ENCODE data around the gene ZFPM1.

ZFPM1 gene

DNA sequence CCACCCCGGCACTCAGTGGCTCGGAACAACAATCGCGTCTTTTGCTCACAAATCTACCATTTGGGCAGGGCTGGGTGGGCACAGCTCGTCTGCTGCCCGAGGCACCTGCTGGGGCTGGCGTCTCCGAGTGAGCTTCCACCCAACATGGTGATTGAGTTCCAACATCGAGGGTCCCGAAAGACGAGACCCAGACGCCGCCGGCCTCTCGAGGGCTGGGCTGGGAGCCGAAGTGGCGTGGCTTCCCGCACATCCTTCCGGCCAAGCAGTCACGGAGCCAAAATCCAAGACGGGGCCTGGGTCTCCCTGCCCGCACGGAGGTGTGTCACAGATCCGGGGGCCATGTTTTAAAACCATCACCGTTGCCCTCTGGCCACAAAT is 7.5 kb upstream of the ZFPM1 start:
- TF ChIP-seq ZFX (IDR thresholded peaks at IDR 0.05; ENCODE audit: borderline replicate concordance), result no peak
- TF ChIP-seq, protein P1, sequence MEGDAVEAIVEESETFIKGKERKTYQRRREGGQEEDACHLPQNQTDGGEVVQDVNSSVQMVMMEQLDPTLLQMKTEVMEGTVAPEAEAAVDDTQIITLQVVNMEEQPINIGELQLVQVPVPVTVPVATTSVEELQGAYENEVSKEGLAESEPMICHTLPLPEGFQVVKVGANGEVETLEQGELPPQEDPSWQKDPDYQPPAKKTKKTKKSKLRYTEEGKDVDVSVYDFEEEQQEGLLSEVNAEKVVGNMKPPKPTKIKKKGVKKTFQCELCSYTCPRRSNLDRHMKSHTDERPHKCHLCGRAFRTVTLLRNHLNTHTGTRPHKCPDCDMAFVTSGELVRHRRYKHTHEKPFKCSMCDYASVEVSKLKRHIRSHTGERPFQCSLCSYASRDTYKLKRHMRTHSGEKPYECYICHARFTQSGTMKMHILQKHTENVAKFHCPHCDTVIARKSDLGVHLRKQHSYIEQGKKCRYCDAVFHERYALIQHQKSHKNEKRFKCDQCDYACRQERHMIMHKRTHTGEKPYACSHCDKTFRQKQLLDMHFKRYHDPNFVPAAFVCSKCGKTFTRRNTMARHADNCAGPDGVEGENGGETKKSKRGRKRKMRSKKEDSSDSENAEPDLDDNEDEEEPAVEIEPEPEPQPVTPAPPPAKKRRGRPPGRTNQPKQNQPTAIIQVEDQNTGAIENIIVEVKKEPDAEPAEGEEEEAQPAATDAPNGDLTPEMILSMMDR (IDR thresholded peaks at IDR 0.05), result no peak; the same call in 1 of the 2 replicates
- no peak overlapping the region for H3K27ac ChIP-seq

DNA sequence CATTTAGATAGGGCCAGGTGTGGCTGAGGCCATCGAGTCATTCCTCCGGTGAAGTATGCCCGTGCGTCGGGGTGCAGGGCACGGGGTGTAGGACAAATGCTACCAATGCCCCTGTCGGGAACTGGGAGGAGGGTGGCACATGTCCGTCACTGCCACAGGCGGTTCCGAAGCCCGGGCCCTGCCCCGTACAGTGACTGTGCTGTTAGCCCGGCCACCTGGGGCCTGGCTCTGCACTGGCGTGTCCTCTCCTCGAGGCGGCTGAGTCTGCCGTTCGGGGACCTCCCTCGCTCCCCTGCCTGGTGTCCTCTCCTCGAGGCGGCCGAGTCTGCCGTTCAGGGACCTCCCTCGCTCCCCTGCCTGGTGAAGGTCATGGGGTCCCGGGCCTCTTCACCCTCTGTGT is 7.0 kb upstream of the ZFPM1 start:
- TF ChIP-seq ZFX (IDR thresholded peaks at IDR 0.05; ENCODE audit: borderline replicate concordance), result no peak
- TF ChIP-seq, protein P1 (IDR thresholded peaks at IDR 0.05), result no peak
- H3K27ac ChIP-seq, result no peak overlapping the region

DNA sequence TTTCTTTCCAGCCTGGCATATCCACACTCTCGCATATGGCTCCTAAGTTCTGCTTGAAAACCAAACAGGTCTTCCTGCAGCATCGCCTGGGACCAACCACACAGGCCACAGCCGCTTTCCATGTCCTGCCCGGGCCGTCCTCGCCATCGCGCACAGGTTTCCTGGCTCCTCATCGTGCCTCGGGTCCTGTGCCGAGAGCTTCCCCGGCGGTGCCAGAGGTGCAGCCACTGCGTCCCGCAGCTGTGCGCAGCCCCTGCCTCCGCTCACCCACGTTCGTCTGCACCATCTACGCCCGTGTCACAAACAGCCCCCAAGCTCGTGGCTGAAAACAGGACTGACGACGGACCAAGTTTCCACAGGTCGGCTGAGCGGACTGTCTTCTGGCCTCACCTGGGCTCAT is 6.3 kb upstream of the ZFPM1 start:
- no peak overlapping the region for H3K27ac ChIP-seq
- TF ChIP-seq, protein P1 (IDR thresholded peaks at IDR 0.05), result no peak
- no peak for TF ChIP-seq ZFX (IDR thresholded peaks at IDR 0.05; ENCODE audit: borderline replicate concordance)

DNA sequence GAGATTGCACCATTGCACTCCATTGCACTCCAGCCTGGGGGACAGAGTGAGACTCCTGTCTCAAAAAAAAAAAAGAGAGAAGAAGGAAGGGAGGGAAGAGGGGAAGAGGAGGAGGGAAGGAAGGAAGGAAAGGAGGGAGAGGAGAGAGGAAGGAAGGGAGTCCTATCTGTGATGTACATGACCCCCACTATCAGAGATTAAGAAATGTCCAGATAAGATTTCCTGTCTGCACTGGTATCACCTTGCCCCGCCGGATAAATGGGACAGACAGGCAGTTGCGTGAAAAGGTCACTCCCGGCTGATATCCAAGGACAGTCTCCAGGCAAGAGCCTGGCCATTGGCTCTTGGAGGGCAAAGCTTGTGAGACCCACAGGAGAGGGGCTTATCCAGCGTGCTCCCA is 5.2 kb upstream of the ZFPM1 start:
- no peak overlapping the region for H3K27ac ChIP-seq
- TF ChIP-seq, protein P1 (IDR thresholded peaks at IDR 0.05), result no peak
- TF ChIP-seq ZFX (IDR thresholded peaks at IDR 0.05; ENCODE audit: borderline replicate concordance), result no peak

DNA sequence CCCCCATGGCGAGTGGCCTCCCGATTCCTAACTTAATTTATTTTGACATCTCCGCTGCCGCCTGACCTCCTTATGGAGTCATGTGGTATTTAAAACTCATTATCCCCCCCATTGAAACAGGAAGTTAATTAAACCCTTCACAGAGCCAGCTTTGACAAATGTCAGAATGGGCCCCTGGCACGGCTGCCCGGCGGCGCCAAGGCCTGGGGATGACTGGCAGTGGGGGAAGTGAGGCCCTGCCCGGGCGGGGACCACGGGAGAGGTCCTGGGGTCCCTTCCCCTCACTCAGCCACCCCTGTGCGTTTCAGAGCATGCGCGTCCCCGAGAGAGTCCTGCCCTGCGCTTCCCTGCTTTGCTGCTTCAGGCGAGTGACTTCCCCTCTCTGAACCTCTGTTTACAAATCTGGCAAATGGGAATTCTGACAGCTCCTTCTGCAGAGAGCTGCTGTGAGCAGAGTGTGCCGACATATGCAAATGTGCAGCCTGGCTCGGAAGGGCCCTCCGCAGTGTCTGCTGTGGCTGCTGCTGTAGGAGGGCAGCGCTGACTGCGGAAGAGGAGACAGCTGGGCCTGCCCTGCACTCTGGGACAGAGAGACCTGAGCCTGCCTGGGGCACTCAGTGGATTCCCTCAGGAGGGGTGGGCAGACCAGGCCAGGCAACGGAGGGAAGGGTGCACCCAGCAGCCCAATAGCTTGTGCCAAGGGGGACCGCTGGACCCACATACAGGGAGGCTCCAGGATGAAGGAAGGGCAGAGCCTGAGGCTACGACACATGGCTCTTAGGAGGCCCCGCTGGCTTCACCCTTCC is 4.4 kb upstream of the ZFPM1 start:
- TF ChIP-seq, protein P1 (IDR thresholded peaks at IDR 0.05), result no peak
- TF ChIP-seq ZFX (IDR thresholded peaks at IDR 0.05; ENCODE audit: borderline replicate concordance), result no peak
- no peak overlapping the region for H3K27ac ChIP-seq

DNA sequence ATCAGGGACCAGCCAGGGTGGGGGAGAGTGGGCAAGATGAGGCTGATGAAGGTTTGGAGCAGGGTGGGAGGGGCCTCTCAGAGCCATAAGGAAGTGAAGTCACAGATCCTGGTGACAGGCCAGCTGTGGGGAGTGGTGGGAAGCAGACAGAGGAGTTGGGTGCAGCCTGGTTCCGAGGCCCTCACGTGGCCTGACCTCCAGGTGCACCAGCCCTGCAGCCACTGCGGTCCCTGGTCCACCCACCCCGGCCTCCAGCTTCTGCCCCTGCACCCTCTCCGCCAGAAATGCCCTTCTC is 3.9 kb upstream of the ZFPM1 start:
- H3K27ac ChIP-seq, result no peak overlapping the region
- TF ChIP-seq ZFX (IDR thresholded peaks at IDR 0.05; ENCODE audit: borderline replicate concordance), result no peak
- TF ChIP-seq, protein P1 (IDR thresholded peaks at IDR 0.05), result no peak

DNA sequence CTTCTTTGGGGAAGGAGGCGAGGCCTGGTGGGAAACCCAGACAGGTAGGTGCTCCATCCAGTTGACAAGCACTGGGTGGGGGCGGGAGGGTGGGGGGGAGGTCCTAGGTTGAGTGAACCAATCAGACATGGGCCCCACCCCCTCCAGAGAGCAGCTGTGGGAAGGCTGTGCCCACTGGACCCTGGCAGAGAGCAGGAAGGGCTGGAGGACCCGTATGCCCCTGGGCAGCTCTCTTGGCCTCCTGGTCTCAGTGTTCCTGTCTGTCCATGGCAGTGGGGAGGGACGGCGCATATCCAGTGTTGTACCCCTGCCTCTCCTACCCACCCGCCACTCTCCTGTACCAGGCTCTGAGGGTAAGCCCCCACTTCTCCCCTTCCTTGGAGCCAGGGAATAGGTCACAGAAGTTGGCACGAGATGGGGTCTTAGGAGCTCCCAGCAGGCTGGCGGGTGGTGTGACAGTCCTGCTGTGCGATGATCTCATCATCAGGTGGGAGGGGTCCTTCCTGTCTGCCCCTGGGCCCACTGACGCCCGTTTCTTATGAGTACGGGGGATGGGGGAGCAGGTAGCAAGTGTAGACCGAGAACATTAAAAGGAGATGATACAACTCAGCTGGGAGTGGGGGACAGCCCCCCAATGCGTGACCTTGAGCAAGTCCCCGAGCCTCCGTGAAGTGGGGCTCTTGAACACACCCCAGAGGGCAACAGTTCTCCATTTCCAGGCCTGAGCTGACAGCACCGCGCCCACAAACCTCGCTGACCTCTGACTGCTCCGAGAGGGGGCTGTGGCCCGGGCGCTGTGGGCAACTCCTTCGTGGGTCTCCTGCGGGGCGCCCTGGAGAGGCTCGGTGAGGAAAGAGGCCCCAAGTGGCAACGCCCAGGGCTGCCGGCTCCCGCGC is 1.2 kb upstream of the ZFPM1 start:
- no peak for TF ChIP-seq ZFX (IDR thresholded peaks at IDR 0.05; ENCODE audit: borderline replicate concordance)
- TF ChIP-seq, protein P1 (IDR thresholded peaks at IDR 0.05), result no peak
- peak overlapping the region; percentile 96; the same call in 1 of the 2 replicates for H3K27ac ChIP-seq

Measured in 22Rv1 (cell line).